Suprapubic skin (tissue), 4 donors: Measurements from ENCODE around the gene MEF2C.

Source experiments
- CTCF ChIP-seq, 2 donors: fragments of 200-600 bp in 1 of 2; fragments of 450-650 bp in 1 of 2; sonication (generic) in 1 of 2; IDR thresholded peaks; one replicate each; pipeline ENCODE4 v1.5.1; 2016 to 2019; ENCODE audit warnings: antibody characterized with exemption in 2 of 2, mild to moderate bottlenecking in 1 of 2, moderate library complexity in 1 of 2
- EP300 ChIP-seq: sonication (generic); formaldehyde crosslinking; IDR thresholded peaks from one replicate; pipeline ENCODE4 v1.6.1; 2017; ENCODE audit warnings: antibody characterized with exemption
- POLR2AphosphoS5 ChIP-seq, 3 donors: sonication (generic); formaldehyde crosslinking; IDR thresholded peaks; one replicate each; pipeline ENCODE4 v1.6.1; 2017; ENCODE audit warnings: antibody characterized with exemption in 3 of 3

- TF ChIP-seq CTCF (IDR thresholded peaks at IDR 0.05) = peak; percentile 42 to 95
- TF ChIP-seq EP300 = no peak
- TF ChIP-seq POLR2AphosphoS5 (IDR thresholded peaks at IDR 0.05) = no peak
Measured at GRCh38 chr5:88680253-88681132, 202.5 kb downstream of the MEF2C start.
